Neural cell (in vitro differentiated cells): ENCODE measurements around the gene VWA3B. TPM values are rescaled to one million over a fixed set of nuclear protein-coding genes. Genes with fewer than 3 reads are reported as not detected.

ENCODE experiments used
- H2AFZ ChIP-seq: fragments of 200-600, 300-800 bp; sonication (generic), shearing (Covaris generic); 2 replicates; pipeline ENCODE4 v1.6.0; 2014; ENCODE audit warnings: low read depth, mild to moderate bottlenecking, antibody characterized with exemption, low read length, moderate library complexity
- H3F3A ChIP-seq: fragments of 200-600 bp; shearing (Covaris generic); 2 replicates; pipeline ENCODE4 v1.6.1; 2016; ENCODE audit warnings: mild to moderate bottlenecking, moderate library complexity, mixed read lengths, antibody characterized with exemption, low read length; ENCODE audit not compliant: insufficient read depth, poor library complexity, severe bottlenecking
- H3K27ac ChIP-seq: fragments of 200-600, 300-800 bp; sonication (generic), shearing (Covaris generic); 2 replicates; pipeline ENCODE4 v1.5.1; 2014; ENCODE audit warnings: mild to moderate bottlenecking, low read length, moderate library complexity
- H3K27me3 ChIP-seq: fragments of 300-800, 200-600 bp; sonication (generic), shearing (Covaris generic); 2 replicates; pipeline ENCODE4 v1.6.0; 2014; ENCODE audit warnings: mild to moderate bottlenecking, low read depth, low read length, moderate library complexity; ENCODE audit not compliant: insufficient read depth
- H3K36me3 ChIP-seq: fragments of 300-800, 200-600 bp; sonication (generic), shearing (Covaris generic); 2 replicates; pipeline ENCODE4 v1.5.1; 2014; ENCODE audit warnings: mild to moderate bottlenecking, antibody characterized with exemption, low read length, moderate library complexity; ENCODE audit not compliant: insufficient read depth
- H3K4me2 ChIP-seq: fragments of 300-800, 200-600 bp; sonication (generic), shearing (Covaris generic); 2 replicates; pipeline ENCODE4 v1.6.0; 2014; ENCODE audit warnings: mild to moderate bottlenecking, low read length
- H3K4me3 ChIP-seq: fragments of 300-800, 200-600 bp; sonication (generic), shearing (Covaris generic); 2 replicates; pipeline ENCODE4 v1.5.1; 2014; ENCODE audit warnings: mild to moderate bottlenecking, low read length, moderate library complexity
- H3K79me2 ChIP-seq: fragments of 200-600 bp; shearing (Covaris generic); replicated peaks from 2 replicates; pipeline ENCODE4 v1.6.0; 2014; ENCODE audit warnings: mild to moderate bottlenecking, low read length, moderate library complexity; ENCODE audit not compliant: insufficient read depth
- H3K9ac ChIP-seq: fragments of 300-800, 200-600 bp; sonication (generic), shearing (Covaris generic); 2 replicates; pipeline ENCODE4 v1.6.1; 2016; ENCODE audit warnings: mild to moderate bottlenecking, low read length, mixed read lengths
- H3K9me2 ChIP-seq: fragments of 200-600 bp; shearing (Covaris generic); 2 replicates; pipeline ENCODE4 v1.6.1; 2016; ENCODE audit warnings: mild to moderate bottlenecking, low read length, mixed read lengths; ENCODE audit not compliant: insufficient read depth
- H3K9me3 ChIP-seq: fragments of 200-600, 300-800 bp; sonication (generic), shearing (Covaris generic); 2 replicates; pipeline ENCODE4 v1.6.1; 2016; ENCODE audit warnings: mild to moderate bottlenecking, mixed run types, low read length, moderate library complexity, mixed read lengths
- H4K20me1 ChIP-seq: fragments of 200-600 bp; shearing (Covaris generic); 2 replicates; pipeline ENCODE4 v1.6.1; 2016; ENCODE audit warnings: mild to moderate bottlenecking, mixed run types; ENCODE audit not compliant: insufficient read depth
- CTCF ChIP-seq: fragments of 450-650 bp; IDR thresholded peaks from 2 replicates; pipeline ENCODE4 v1.5.1; 2014; ENCODE audit warnings: antibody characterized with exemption, mild to moderate bottlenecking, moderate library complexity; ENCODE audit not compliant: poor library complexity, severe bottlenecking
- EP300 ChIP-seq: fragments of 450-650 bp; conservative IDR thresholded peaks from 2 replicates; pipeline ENCODE4 v1.6.1; 2014; ENCODE audit warnings: antibody characterized with exemption, mild to moderate bottlenecking, moderate library complexity; ENCODE audit not compliant: poor library complexity, severe bottlenecking
- EZH2 ChIP-seq: fragments of 200-600, 300-800 bp; shearing (Covaris generic), sonication (generic); IDR thresholded peaks from 2 replicates; pipeline ENCODE4 v1.6.1; 2014; ENCODE audit warnings: antibody characterized with exemption, low read length, borderline replicate concordance, mild to moderate bottlenecking; ENCODE audit not compliant: insufficient read depth, poor library complexity, severe bottlenecking
- MXI1 ChIP-seq: fragments of 450-650 bp; conservative IDR thresholded peaks from 2 replicates; pipeline ENCODE4 v1.6.1; 2014; ENCODE audit warnings: antibody characterized with exemption, mild to moderate bottlenecking; ENCODE audit not compliant: poor library complexity, severe bottlenecking
- POLR2AphosphoS5 ChIP-seq: IDR thresholded peaks from 2 replicates; pipeline ENCODE4 v1.6.1; 2012
- RAD21 ChIP-seq: fragments of 450-650 bp; conservative IDR thresholded peaks from 2 replicates; pipeline ENCODE4 v1.6.1; 2014; ENCODE audit warnings: antibody characterized with exemption, mild to moderate bottlenecking, moderate library complexity
- REST ChIP-seq: IDR thresholded peaks from 2 replicates; pipeline ENCODE4 v1.6.1; 2012; ENCODE audit warnings: borderline replicate concordance
- SMC3 ChIP-seq: fragments of 450-650 bp; conservative IDR thresholded peaks from 2 replicates; pipeline ENCODE4 v1.6.1; 2014; ENCODE audit warnings: antibody characterized with exemption, mild to moderate bottlenecking, moderate library complexity; ENCODE audit not compliant: poor library complexity
- TAF1 ChIP-seq: IDR thresholded peaks from 2 replicates; pipeline ENCODE4 v1.6.1; 2012; ENCODE audit warnings: low read depth
- polyA plus RNA-seq: library from polyadenylated mRNA; depleted of rRNA; stranded (reverse); fragments of >200 nt; gene quantifications from 2 replicates; pipeline ENCODE4 v1.2.3, GENCODE V29; 2014

Gene VWA3B
- polyA plus RNA-seq, 1 donor from 2014 or later: not detected

- no peak for TF ChIP-seq TAF1
- no peak for TF ChIP-seq EP300
- TF ChIP-seq SMC3: no peak
- TF ChIP-seq POLR2AphosphoS5: no peak
- TF ChIP-seq EZH2: no peak
- no peak for TF ChIP-seq REST
- TF ChIP-seq MXI1: no peak
- no peak for TF ChIP-seq RAD21
- TF ChIP-seq CTCF: no peak
- Histone ChIP-seq H4K20me1 (no peaks in the 10 kb centered on the region), H3K9me3 (no peaks in the 10 kb centered on the region), H3K79me2 (no peaks in the 10 kb centered on the region), H3K27me3 (peaks cover 5% of the 10 kb centered on the region), H3K4me2 (no peak overlapping the region), H3K36me3 (no peaks in the 10 kb centered on the region), H3K4me3 (no peak overlapping the region), H3K9ac (no peak overlapping the region), H3F3A (no peaks in the 10 kb centered on the region), H3K27ac (no peak overlapping the region), H3K9me2 (no peaks in the 10 kb centered on the region), H2AFZ (no peak overlapping the region)
Observed at GRCh38 chr2:98089941-98090340, 3.0 kb downstream of the VWA3B start.

GRCh38 chr2:98090951-98091350, 4.0 kb downstream of the VWA3B start:
- no peak overlapping the region for H3K27ac ChIP-seq
- no peak for TF ChIP-seq EP300
- TF ChIP-seq REST: no peak
- no peak for TF ChIP-seq MXI1
- TF ChIP-seq EZH2: no peak
- TF ChIP-seq SMC3: no peak
- no peak for TF ChIP-seq TAF1
- TF ChIP-seq POLR2AphosphoS5: no peak
- no peak for TF ChIP-seq RAD21
- no peak for TF ChIP-seq CTCF
- no peaks in the 10 kb centered on the region for H3K36me3 ChIP-seq
- no peaks in the 10 kb centered on the region for H4K20me1 ChIP-seq
- H2AFZ ChIP-seq: no peak overlapping the region
- H3F3A ChIP-seq: no peaks in the 10 kb centered on the region
- H3K79me2 ChIP-seq: no peaks in the 10 kb centered on the region
- H3K4me2 ChIP-seq: no peak overlapping the region
- H3K4me3 ChIP-seq: no peak overlapping the region
- H3K9me2 ChIP-seq: no peaks in the 10 kb centered on the region
- H3K9me3 ChIP-seq: no peaks in the 10 kb centered on the region
- peaks cover 5% of the 10 kb centered on the region for H3K27me3 ChIP-seq
- H3K9ac ChIP-seq: no peak overlapping the region
